K562 (cell line): ENCODE measurements around the gene RCSD1. TPM values are rescaled to one million over a fixed set of nuclear protein-coding genes. Genes with fewer than 3 reads are reported as not detected.

Source experiments
- ATAC-seq: fragments of 200-7000 bp; cut with Tn5 transposase; 3 replicates; pipeline ENCODE4 v1.9.1; 2020; ENCODE audit warnings: moderate library complexity
- BruUV-seq: library from RNA; stranded (reverse); fragments of 400-500 nt; replicated peaks from 2 replicates; lab custom pipeline; 2021; lab: Mats Ljungman, UMichigan
- CTCF ChIA-PET: fragments of 300-600 bp; formaldehyde crosslinking; extraction: SDS; loops from one replicate; lab custom pipeline; 2021; ENCODE audit warnings: low intra/inter-chr PET ratio; lab: Yijun Ruan, JAX
- POLR2A ChIA-PET: fragments of 300-600, 350-650 bp; sonication (Branson Sonifier 250); formaldehyde crosslinking; extraction: SDS; loops from one replicate; lab custom pipeline; 2021; ENCODE audit warnings: antibody characterized with exemption, inconsistent platforms; lab: Yijun Ruan, JAX
- DNase-seq, 4 experiments: peaks; one replicate each; pipeline versions ENCODE4 v3.0.0 to v3.0.0-alpha.2; 2011 to 2018; ENCODE audit warnings: low spot score in 3 of 4, mixed read lengths in 3 of 4; ENCODE audit errors: extremely low read depth in 1 of 4
- FAIRE-seq: peaks from 2 replicates; lab custom pipeline; 2011; peaks lifted over from hg19 to GRCh38; lab: Jason Lieb, UNC
- H2AFZ ChIP-seq: 2 replicates; pipeline ENCODE4 v1.6.0; 2011; ENCODE audit warnings: low read depth, low read length, control low read depth, inconsistent platforms
- H3K27ac ChIP-seq: fragments of 200-600 bp; 3 replicates; pipeline ENCODE4 v1.8.0; 2011; ENCODE audit warnings: low read depth, mild to moderate bottlenecking, control low read depth, inconsistent platforms, low read length, moderate library complexity, mixed read lengths; ENCODE audit errors: extremely low read depth
- H3K27me3 ChIP-seq, 2 experiments: fragments of 300-600 bp in 1 of 2; 2 replicates in 1 of 2; 3 replicates in 1 of 2; pipeline versions ENCODE4 v1.6.0 to v1.8.0; 2011; ENCODE audit warnings: inconsistent platforms in 2 of 2, low read length in 2 of 2, mild to moderate bottlenecking in 1 of 2, mixed read lengths in 1 of 2, moderate library complexity in 1 of 2; ENCODE audit not compliant: control insufficient read depth in 2 of 2, insufficient read depth in 2 of 2
- H3K36me3 ChIP-seq: fragments of 300-600 bp; 3 replicates; pipeline ENCODE4 v1.8.0; 2011; ENCODE audit warnings: mild to moderate bottlenecking, low read length, inconsistent platforms; ENCODE audit not compliant: control insufficient read depth, insufficient read depth
- H3K4me1 ChIP-seq, 2 experiments: fragments of 200-600 bp in 1 of 2; replicated peaks in 1 of 2; 2 replicates in 1 of 2; 3 replicates in 1 of 2; pipeline versions ENCODE4 v1.5.1 to v1.8.0; 2011; ENCODE audit warnings: inconsistent platforms in 2 of 2, low read length in 2 of 2, mild to moderate bottlenecking in 1 of 2, mixed read lengths in 1 of 2, moderate library complexity in 1 of 2; ENCODE audit not compliant: control insufficient read depth in 2 of 2, insufficient read depth in 2 of 2
- H3K4me2 ChIP-seq: 2 replicates; pipeline ENCODE4 v1.6.1; 2011; ENCODE audit warnings: low read length, control low read depth, inconsistent platforms, mixed read lengths; ENCODE audit not compliant: insufficient read depth
- H3K4me3 ChIP-seq: fragments of 200-600 bp; sonication (generic), shearing (Covaris generic); 2 replicates; pipeline ENCODE4 v1.5.1; 2016; ENCODE audit warnings: control low read depth, inconsistent platforms
- H3K79me2 ChIP-seq: fragments of 200-600 bp; 3 replicates; pipeline ENCODE4 v1.8.0; 2011; ENCODE audit warnings: low read length, inconsistent platforms; ENCODE audit not compliant: control insufficient read depth, insufficient read depth
- H3K9ac ChIP-seq, 2 experiments: 2 replicates each; pipeline versions ENCODE4 v1.6.0 to v1.6.1; 2011; ENCODE audit warnings: low read depth in 2 of 2, low read length in 2 of 2, control low read depth in 1 of 2, inconsistent platforms in 1 of 2, mild to moderate bottlenecking in 1 of 2, mixed read lengths in 1 of 2; ENCODE audit not compliant: insufficient read depth in 1 of 2
- H3K9me1 ChIP-seq: one replicate; pipeline ENCODE4 v1.6.0; 2011; ENCODE audit warnings: inconsistent platforms, mild to moderate bottlenecking, low read length, moderate library complexity; ENCODE audit not compliant: control insufficient read depth, insufficient read depth
- H3K9me3 ChIP-seq: replicated peaks from 2 replicates; pipeline ENCODE4 v1.5.1; 2011; ENCODE audit warnings: low read depth, low read length, inconsistent platforms; ENCODE audit not compliant: control insufficient read depth, insufficient read depth
- H4K20me1 ChIP-seq: replicated peaks from 2 replicates; pipeline ENCODE4 v1.6.1; 2011; ENCODE audit warnings: low read length, inconsistent platforms, mixed read lengths; ENCODE audit not compliant: control insufficient read depth, insufficient read depth
- ARID1B ChIP-seq: fragments of 450-650 bp; IDR thresholded peaks from 2 replicates; pipeline ENCODE4 v1.6.1; 2016; ENCODE audit warnings: antibody characterized with exemption, mild to moderate bottlenecking, inconsistent platforms
- TCF3 ChIP-seq: sonication (generic); formaldehyde crosslinking; IDR thresholded peaks from 2 replicates; pipeline ENCODE4 v1.4.0; 2020; ENCODE audit warnings: mild to moderate bottlenecking, missing genetic modification reagents
- WGBS: fragments of 100-300 bp; shearing (Covaris generic); methylation state at CpG from one replicate; pipeline ENCODE4 v1.1.6; 2016; ENCODE audit warnings: low coverage, mixed read lengths; ENCODE audit not compliant: insufficient coverage; ENCODE audit errors: missing lambda C conversion rate; 5-methylcytosine and 5-hydroxymethylcytosine counted together
- in situ Hi-C: fragments of 300-500 bp; cut with MboI; formaldehyde crosslinking; loops from 4 replicates; pipeline ENCODE4 v1.15.0; 2018; ENCODE audit warnings: inconsistent platforms, mixed read lengths
- intact Hi-C: fragments of 100-400 bp; cut with micrococcal nuclease; formaldehyde crosslinking; loops from 2 replicates; pipeline ENCODE4 v1.14.2; 2022
- polyA plus RNA-seq, 8 experiments: library from polyadenylated mRNA; depleted of rRNA in 4 of 8; stranded (reverse) in 5 of 8; unstranded in 3 of 8; fragments of >200 nt; fragmentation: Nextera tagmentation in 2 of 8; fragmentation: Illumina TruSeq in 1 of 8; extraction: Ambion mirVana in 2 of 8; extraction: Trizol in 1 of 8; gene quantifications; 2 replicates each; pipeline versions ENCODE4 v1.2.1 to v1.2.3, GENCODE V29; 2011 to 2014; ENCODE audit warnings: inconsistent platforms in 1 of 8, missing spikeins in 1 of 8
- total RNA-seq, 7 experiments: library from RNA; depleted of rRNA in 6 of 7; stranded (reverse); fragments of >200 nt in 6 of 7; fragmentation: Illumina TruSeq in 2 of 7; extraction: Trizol in 2 of 7; gene quantifications; 2 replicates each; pipeline versions ENCODE4 v1.2.1 to v1.2.3, GENCODE V29; 2011 to 2021; ENCODE audit warnings: low replicate concordance in 1 of 7
- TF ChIP-seq, protein P1 (sequence below): fragments of 450-650 bp; IDR thresholded peaks from 2 replicates; pipeline ENCODE4 v1.6.1; 2016; ENCODE audit warnings: low read depth

The RCSD1 gene
- total and polyA plus RNA-seq, 9 of the 15 experiments (the other 6 are each of a cell fraction or from before 2014, with no cell fraction given) = 7.8 to 69.8 (median 45.3) TPM

- Histone ChIP-seq H3K9me1 (no peaks in the 10 kb centered on the region), H3K36me3 (peaks cover 86% of the 10 kb centered on the region), H3K4me3 (no peak overlapping the region), H3K27ac (no peak overlapping the region), H3K4me1 (no peaks in the 10 kb centered on the region; a peak in 1 of 5 replicates), H3K4me2 (no peak overlapping the region), H2AFZ (no peak overlapping the region), H4K20me1 (no peaks in the 10 kb centered on the region), H3K9ac (0 out of 4 replicates have a peak overlapping the region, but pooled peaks of 1 of the 2 experiments have one; percentile 23), H3K27me3 (no peaks in the 10 kb centered on the region), H3K9me3 (no peaks in the 10 kb centered on the region), H3K79me2 (no peaks in the 10 kb centered on the region)
- POLR2A ChIA-PET = interaction anchor here (1.6 to 3.0 kb wide), 2 partner anchors 9 to 19 kb away, joined by 8 to 14 read pairs; no protein-coding TSS in a partner anchor
- DNase-seq (peak in 1 of 4 experiments; percentile 51), ATAC-seq (peak; percentile 62), FAIRE-seq (no peak)
- peak; percentile 12; the same call in 1 of the 2 replicates for TF ChIP-seq ARID1B
- TF ChIP-seq, protein P1, sequence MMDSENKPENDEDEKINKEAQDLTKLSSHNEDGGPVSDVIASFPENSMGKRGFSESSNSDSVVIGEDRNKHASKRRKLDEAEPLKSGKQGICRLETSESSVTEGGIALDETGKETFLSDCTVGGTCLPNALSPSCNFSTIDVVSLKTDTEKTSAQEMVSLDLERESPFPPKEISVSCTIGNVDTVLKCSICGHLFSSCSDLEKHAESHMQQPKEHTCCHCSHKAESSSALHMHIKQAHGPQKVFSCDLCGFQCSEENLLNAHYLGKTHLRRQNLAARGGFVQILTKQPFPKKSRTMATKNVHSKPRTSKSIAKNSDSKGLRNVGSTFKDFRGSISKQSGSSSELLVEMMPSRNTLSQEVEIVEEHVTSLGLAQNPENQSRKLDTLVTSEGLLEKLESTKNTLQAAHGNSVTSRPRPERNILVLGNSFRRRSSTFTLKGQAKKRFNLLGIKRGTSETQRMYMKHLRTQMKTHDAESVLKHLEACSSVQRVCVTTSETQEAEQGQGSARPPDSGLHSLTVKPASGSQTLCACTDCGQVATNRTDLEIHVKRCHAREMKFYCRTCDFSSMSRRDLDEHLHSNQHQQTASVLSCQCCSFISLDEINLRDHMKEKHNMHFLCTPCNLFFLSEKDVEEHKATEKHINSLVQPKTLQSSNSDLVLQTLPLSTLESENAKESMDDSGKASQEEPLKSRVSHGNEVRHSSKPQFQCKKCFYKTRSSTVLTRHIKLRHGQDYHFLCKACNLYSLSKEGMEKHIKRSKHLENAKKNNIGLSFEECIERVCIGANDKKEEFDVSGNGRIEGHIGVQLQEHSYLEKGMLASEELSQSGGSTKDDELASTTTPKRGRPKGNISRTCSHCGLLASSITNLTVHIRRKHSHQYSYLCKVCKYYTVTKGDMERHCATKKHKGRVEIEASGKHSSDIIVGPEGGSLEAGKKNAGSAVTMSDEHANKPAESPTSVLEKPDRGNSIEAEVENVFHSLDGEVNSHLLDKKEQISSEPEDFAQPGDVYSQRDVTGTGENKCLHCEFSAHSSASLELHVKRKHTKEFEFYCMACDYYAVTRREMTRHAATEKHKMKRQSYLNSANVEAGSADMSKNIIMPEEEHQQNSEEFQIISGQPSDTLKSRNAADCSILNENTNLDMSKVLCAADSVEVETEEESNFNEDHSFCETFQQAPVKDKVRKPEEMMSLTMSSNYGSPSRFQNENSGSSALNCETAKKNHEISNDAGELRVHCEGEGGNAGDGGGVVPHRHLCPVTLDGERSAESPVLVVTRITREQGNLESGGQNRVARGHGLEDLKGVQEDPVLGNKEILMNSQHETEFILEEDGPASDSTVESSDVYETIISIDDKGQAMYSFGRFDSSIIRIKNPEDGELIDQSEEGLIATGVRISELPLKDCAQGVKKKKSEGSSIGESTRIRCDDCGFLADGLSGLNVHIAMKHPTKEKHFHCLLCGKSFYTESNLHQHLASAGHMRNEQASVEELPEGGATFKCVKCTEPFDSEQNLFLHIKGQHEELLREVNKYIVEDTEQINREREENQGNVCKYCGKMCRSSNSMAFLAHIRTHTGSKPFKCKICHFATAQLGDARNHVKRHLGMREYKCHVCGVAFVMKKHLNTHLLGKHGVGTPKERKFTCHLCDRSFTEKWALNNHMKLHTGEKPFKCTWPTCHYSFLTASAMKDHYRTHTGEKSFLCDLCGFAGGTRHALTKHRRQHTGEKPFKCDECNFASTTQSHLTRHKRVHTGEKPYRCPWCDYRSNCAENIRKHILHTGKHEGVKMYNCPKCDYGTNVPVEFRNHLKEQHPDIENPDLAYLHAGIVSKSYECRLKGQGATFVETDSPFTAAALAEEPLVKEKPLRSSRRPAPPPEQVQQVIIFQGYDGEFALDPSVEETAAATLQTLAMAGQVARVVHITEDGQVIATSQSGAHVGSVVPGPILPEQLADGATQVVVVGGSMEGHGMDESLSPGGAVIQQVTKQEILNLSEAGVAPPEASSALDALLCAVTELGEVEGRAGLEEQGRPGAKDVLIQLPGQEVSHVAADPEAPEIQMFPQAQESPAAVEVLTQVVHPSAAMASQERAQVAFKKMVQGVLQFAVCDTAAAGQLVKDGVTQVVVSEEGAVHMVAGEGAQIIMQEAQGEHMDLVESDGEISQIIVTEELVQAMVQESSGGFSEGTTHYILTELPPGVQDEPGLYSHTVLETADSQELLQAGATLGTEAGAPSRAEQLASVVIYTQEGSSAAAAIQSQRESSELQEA = no peak
- TF ChIP-seq TCF3 (CRISPR knock-in tag) = peak; percentile 51; the same call in 1 of the 2 replicates
- in situ Hi-C loops (loop anchor here (10.0 to 25.0 kb wide), 3 partner anchors 630 to 1683 kb away; no protein-coding TSS in a partner anchor), intact Hi-C loops (no loop called here)
- WGBS = 62% methylated on average over 2 of the region's 2 CpGs
- CTCF ChIA-PET = no interaction called here
- BruUV-seq = no TSS peak
Observed at GRCh38 chr1:167695147-167695546, 65.1 kb downstream of the RCSD1 start.
